C4-2B (cell line): ENCODE measurements around the gene PEF1.

Experiments used
- CTCF ChIP-seq: fragments of 450-650 bp; conservative IDR thresholded peaks from 2 replicates; pipeline ENCODE4 v1.5.1; 2017; ENCODE audit warnings: mild to moderate bottlenecking
- ZFX ChIP-seq: fragments of 450-650 bp; IDR thresholded peaks from 2 replicates; pipeline ENCODE4 v1.6.1; 2017

- peak; percentile 72 for TF ChIP-seq CTCF
- no peak for TF ChIP-seq ZFX
These were observed 56.8 kb downstream of the PEF1 start for GRCh38 chr1:31587720-31588423.
